DND-41 (cell line): ENCODE measurements around the gene C16orf95.

ENCODE experiments used
- CTCF ChIP-seq: IDR thresholded peaks from 2 replicates; pipeline ENCODE4 v1.5.1; 2012; ENCODE audit warnings: borderline replicate concordance, low read length, moderate library complexity, mild to moderate bottlenecking; ENCODE audit not compliant: poor library complexity, severe bottlenecking; ENCODE audit errors: extremely low read depth
- EZH2 ChIP-seq: IDR thresholded peaks from 3 replicates; pipeline ENCODE4 v1.6.1; 2012; ENCODE audit warnings: borderline replicate concordance, low read depth, mild to moderate bottlenecking, moderate library complexity, low read length, inconsistent platforms; ENCODE audit not compliant: severe bottlenecking

DNA sequence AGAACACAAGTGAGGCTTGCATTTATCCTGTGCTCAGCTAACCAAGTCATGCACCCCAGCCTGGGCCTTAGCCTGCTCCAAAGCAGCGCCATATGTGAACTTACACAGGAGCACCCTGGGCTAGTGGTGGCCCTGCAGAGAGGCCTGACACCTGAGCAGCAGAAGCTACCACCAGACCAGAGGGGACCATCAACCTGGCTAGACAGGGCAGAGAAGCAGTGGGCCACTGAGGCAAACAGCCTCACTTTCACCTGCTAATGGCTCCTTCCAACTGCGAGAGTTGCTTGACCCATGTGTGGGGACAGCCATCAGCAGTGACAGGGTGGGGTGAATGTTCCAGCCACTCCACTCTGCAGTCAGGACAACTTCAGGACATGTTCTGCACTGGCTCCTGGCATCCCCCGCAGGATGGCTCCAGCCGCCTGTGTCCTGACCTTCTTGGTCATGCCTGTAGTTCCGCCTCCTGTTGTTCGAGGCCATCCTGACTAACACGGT is 2.9 kb upstream of the C16orf95 start:
- TF ChIP-seq EZH2 (no peak), CTCF (no peak)
